Measurements from ENCODE around the gene MGME1. TPM values are rescaled to one million over a fixed set of nuclear protein-coding genes. Genes with fewer than 3 reads are reported as not detected.

Gene MGME1
- total RNA-seq, 3 donors from 2014 or later = 10.9 to 25.9 (median 22.3) TPM

DNA sequence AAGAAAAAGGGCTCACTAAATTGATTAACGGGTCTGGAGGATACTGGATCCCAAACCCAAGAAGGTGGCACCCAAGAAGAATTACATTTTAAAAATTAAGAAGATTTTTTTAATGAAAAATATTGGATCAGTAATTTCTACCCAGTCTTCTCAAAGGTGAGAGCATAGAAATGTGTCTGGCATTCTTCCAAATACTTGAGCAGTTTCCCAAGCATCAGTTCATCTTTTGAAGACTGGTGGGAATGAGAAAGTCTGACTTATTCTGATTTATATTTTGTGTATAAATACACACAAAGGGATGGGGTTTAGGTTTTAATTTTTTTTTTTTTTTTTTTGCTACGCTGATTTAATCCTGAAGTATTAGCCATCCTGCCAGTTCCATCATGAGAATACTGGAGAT, 3.3 kb downstream of the MGME1 start:
- H3K9me3 ChIP-seq = no peaks in the 10 kb centered on the region
- H3K4me1 ChIP-seq (ENCODE audit: low read depth) = peaks cover 19% of the 10 kb centered on the region
- TF ChIP-seq CTCF (IDR thresholded peaks at IDR 0.05) = no peak
- H3K4me3 ChIP-seq = no peak overlapping the region
- intact Hi-C loops (cut with DNase I, micrococcal nuclease) = no loop called here
- ATAC-seq (no peak), DNase-seq (no peak)
- H3K36me3 ChIP-seq (ENCODE audit: low read depth) = no peaks in the 10 kb centered on the region

GRCh38 chr20:17976305-17976704, 7.5 kb downstream of the MGME1 start:
- intact Hi-C loops (cut with DNase I, micrococcal nuclease) = no loop called here
- no peak for TF ChIP-seq CTCF (IDR thresholded peaks at IDR 0.05)
- DNase-seq (no peak), ATAC-seq (no peak)
- H3K9me3 ChIP-seq = no peaks in the 10 kb centered on the region
- no peak overlapping the region for H3K4me3 ChIP-seq
- peaks cover 14% of the 10 kb centered on the region for H3K4me1 ChIP-seq (ENCODE audit: low read depth)
- H3K36me3 ChIP-seq (ENCODE audit: low read depth) = no peaks in the 10 kb centered on the region

DNA sequence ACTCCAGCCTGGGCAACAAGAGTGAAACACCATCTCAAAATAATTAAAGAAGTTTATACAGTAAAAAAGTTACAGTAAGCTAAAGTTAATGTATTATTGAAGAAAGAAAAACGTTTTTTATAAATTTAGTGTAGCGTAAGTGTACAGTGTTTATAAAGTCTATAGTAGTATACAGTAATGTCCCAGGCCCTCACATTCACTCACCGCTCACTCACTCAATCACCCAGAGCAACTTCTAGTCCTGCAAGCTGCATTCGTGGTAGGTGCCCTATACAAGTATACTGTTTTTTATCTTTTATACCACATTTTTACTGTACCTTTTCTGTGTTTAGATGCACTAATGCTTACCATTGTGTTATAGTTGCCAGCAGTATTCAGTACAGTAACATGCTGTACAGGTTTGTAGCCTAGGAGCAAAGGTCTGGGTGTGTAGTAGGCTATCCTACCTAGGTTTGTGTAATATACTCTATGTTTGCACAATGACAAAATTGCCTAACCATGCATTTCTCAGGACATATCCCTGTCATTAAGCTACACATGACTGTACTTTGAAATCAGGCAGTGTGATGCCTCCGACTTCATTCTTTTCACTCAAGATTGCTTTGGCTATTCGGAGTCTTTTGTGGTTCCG, 16.7 kb downstream of the MGME1 start:
- no peaks in the 10 kb centered on the region for H3K9me3 ChIP-seq
- H3K4me3 ChIP-seq = no peak overlapping the region
- intact Hi-C loops (cut with DNase I, micrococcal nuclease) = no loop called here
- DNase-seq (peak in 1 of 3 donors; percentile 62), ATAC-seq (peak; percentile 99)
- H3K4me1 ChIP-seq (ENCODE audit: low read depth) = peaks cover 12% of the 10 kb centered on the region
- TF ChIP-seq CTCF (IDR thresholded peaks at IDR 0.05) = no peak
- H3K36me3 ChIP-seq (ENCODE audit: low read depth) = no peaks in the 10 kb centered on the region

DNA sequence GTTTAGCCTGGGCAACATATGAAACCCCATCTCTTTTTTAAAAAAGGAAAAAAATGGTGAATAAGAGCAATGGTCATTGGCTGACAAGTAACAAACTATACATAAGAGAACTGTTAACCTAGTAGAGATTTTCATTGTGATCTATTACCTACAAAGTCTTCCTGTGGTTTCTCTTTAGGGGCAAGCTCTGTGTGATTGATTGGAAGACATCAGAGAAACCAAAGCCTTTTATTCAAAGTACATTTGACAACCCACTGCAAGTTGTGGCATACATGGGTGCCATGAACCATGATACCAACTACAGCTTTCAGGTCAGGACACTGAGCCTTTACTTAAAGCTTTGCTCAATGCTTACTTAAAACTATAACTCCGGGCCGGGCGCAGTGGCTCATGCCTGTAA, 19.2 kb downstream of the MGME1 start:
- TF ChIP-seq CTCF (IDR thresholded peaks at IDR 0.05) = no peak
- intact Hi-C loops (cut with DNase I, micrococcal nuclease) = no loop called here
- no peak overlapping the region for H3K4me3 ChIP-seq
- DNase-seq (no peak), ATAC-seq (no peak)
- no peaks in the 10 kb centered on the region for H3K9me3 ChIP-seq
- H3K4me1 ChIP-seq (ENCODE audit: low read depth) = peaks cover 23% of the 10 kb centered on the region
- H3K36me3 ChIP-seq (ENCODE audit: low read depth) = no peaks in the 10 kb centered on the region

DNA sequence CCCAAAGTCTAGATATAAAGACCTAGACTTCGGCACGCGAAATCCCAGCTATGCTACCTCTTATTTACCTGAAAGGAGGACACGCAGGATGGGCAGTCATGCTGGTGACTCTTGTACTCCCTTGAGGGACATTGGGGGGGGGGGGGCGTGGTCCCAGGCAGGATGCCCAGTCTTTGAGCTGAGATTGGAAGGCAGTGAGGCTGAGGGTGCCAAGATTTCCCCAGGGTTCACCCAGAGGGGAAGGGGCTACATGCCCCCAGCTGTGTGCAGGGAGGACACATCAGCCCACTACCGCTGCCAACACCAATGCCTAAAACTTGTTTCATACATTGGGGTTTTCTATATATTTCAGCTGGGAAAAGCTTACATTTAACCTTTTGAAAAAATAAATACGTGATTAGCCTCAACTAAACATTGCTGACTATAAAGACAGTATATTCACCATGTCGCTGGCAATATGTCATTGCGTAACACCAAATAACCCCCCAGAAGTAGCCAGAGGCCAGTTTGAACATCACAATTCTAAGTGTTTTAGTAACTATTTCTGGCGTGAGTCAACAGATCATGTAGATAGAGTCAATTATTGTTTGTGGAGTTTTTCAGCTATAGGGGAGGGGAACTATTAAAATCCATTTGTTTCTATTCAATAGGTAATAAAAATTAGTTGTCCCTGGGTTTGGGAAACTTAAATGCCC, 21.6 kb downstream of the MGME1 start:
- intact Hi-C loops (cut with DNase I, micrococcal nuclease) = loop anchor here in 1 of 2 donors (10.0 kb wide), 1 partner anchor 486 kb away; no protein-coding TSS in a partner anchor
- ATAC-seq = no peak
- peaks cover 23% of the 10 kb centered on the region for H3K4me1 ChIP-seq (ENCODE audit: low read depth)
- no peak for DNase-seq
- H3K9me3 ChIP-seq = no peaks in the 10 kb centered on the region
- TF ChIP-seq CTCF (IDR thresholded peaks at IDR 0.05) = no peak
- no peaks in the 10 kb centered on the region for H3K36me3 ChIP-seq (ENCODE audit: low read depth)
- no peak overlapping the region for H3K4me3 ChIP-seq

All from mucosa of descending colon (tissue), 3 donors.